ENCODE measurements around the gene AK2. TPM values are rescaled to one million over a fixed set of nuclear protein-coding genes. Genes with fewer than 3 reads are reported as not detected.

The AK2 gene
- total RNA-seq, 1 experiment from 2014 or later = 159 TPM

DNA sequence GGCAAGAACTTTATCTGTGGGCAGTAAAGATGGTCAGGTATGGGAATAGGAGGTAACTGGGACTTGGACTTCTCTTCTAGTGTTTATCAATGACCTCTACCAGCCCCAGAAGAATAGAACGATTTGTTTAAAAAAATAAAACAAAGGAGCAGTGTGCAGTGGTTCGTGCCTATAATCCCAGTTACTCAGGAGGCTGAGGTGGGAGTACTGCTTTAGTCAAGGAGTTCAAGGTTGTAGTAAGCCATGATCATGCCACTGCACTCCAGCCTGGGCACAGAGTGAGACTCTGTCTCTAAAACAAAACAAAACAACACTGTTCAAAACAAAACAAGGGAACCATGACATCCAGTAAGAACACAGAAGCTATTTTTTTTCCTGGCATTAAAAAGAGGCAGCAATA lies 76.3 kb downstream of the AK2 start:
- no peak overlapping the region for H3K56ac ChIP-seq (ENCODE audit: insufficient read length, low read depth, low read length)
- H3K4me1 Mint-ChIP-seq = peaks cover 19 to 20% of the 10 kb centered on the region in 2 experiments

More for the DNA sequence above, 76.3 kb downstream of the AK2 start:
- no peak overlapping the region for H3K4me2 ChIP-seq (ENCODE audit: insufficient read depth, insufficient read length, low read length)
- Mint-ChIP-seq H3K4me3 (no peak overlapping the region; a peak in 1 of 5 replicates), H3K27ac (no peak overlapping the region), H3K27me3 (ENCODE audit: low read depth) (peaks cover 5% of the 10 kb centered on the region), H3K36me3 (ENCODE audit: insufficient read depth in 1 of 3, low read depth in 3 of 3) (0 out of 7 replicates have a peak, but pooled peaks cover 0 to 3% (median 0%) of the 10 kb centered on the region in 3 experiments), H3K9me3 (0 out of 5 replicates have a peak, but pooled peaks cover 0 to 2% of the 10 kb centered on the region in 2 experiments)
- no peak overlapping the region for H2AK5ac ChIP-seq (ENCODE audit: insufficient read length, low read length)
- H3K27me3 ChIP-seq (ENCODE audit: insufficient read depth, low read length) = no peaks in the 10 kb centered on the region
- no peak overlapping the region for H2BK20ac ChIP-seq (ENCODE audit: low read depth, low read length, poor library complexity, severe bottlenecking)
- H3K9ac ChIP-seq (ENCODE audit: extremely low read depth, insufficient read length, low read length) = no peak overlapping the region
- H3K23ac ChIP-seq (ENCODE audit: insufficient read length, low read depth, low read length) = no peak overlapping the region
- no peak overlapping the region for H3K14ac ChIP-seq (ENCODE audit: insufficient read depth, low read length)
- H4K91ac ChIP-seq (ENCODE audit: insufficient read length, low read depth, low read length) = no peak overlapping the region
- H3K79me2 ChIP-seq (ENCODE audit: insufficient read depth, low read length) = peaks cover 2% of the 10 kb centered on the region; the same call in 1 of the 2 replicates
- peaks cover 4% of the 10 kb centered on the region; the same call in 1 of the 2 replicates for H3K4me1 ChIP-seq (ENCODE audit: insufficient read depth, low read length)
- no peak overlapping the region for H2BK15ac ChIP-seq (ENCODE audit: low read depth, low read length)
- no peak overlapping the region for H2BK12ac ChIP-seq (ENCODE audit: insufficient read length, low read depth, low read length)
- no peak overlapping the region for H3T11ph ChIP-seq (ENCODE audit: low read length)
- H3K79me1 ChIP-seq (ENCODE audit: insufficient read depth, low read depth, low read length, poor library complexity, severe bottlenecking) = no peaks in the 10 kb centered on the region
- no peak overlapping the region for H3K27ac ChIP-seq (ENCODE audit: insufficient read length, low read depth, low read length)
- no peaks in the 10 kb centered on the region for H4K20me1 ChIP-seq (ENCODE audit: control insufficient read depth, insufficient read depth, insufficient read length)
- H3K4ac ChIP-seq (ENCODE audit: low read depth, low read length) = no peak overlapping the region
- no peak for DNase-seq
- H4K5ac ChIP-seq (ENCODE audit: insufficient read length, low read depth, low read length) = no peak overlapping the region
- no CpG with 5 or more reads among the region's 2 CpGs for WGBS (ENCODE audit: extremely low coverage, insufficient read length, low lambda C conversion rate)
- H3K9me3 ChIP-seq (ENCODE audit: control insufficient read depth, low read depth, low read length) = no peaks in the 10 kb centered on the region
- H3K18ac ChIP-seq (ENCODE audit: insufficient read length, low read depth, low read length) = no peak overlapping the region
- TF ChIP-seq, protein P1, sequence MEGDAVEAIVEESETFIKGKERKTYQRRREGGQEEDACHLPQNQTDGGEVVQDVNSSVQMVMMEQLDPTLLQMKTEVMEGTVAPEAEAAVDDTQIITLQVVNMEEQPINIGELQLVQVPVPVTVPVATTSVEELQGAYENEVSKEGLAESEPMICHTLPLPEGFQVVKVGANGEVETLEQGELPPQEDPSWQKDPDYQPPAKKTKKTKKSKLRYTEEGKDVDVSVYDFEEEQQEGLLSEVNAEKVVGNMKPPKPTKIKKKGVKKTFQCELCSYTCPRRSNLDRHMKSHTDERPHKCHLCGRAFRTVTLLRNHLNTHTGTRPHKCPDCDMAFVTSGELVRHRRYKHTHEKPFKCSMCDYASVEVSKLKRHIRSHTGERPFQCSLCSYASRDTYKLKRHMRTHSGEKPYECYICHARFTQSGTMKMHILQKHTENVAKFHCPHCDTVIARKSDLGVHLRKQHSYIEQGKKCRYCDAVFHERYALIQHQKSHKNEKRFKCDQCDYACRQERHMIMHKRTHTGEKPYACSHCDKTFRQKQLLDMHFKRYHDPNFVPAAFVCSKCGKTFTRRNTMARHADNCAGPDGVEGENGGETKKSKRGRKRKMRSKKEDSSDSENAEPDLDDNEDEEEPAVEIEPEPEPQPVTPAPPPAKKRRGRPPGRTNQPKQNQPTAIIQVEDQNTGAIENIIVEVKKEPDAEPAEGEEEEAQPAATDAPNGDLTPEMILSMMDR (conservative IDR thresholded peaks at IDR 0.05) = no peak
- H2BK120ac ChIP-seq (ENCODE audit: low read depth, low read length, poor library complexity, severe bottlenecking) = no peak overlapping the region
- H2BK5ac ChIP-seq (ENCODE audit: insufficient read length, low read length) = no peak overlapping the region
- H4K8ac ChIP-seq (replicated peaks; ENCODE audit: insufficient read length, low read depth, low read length) = no peak overlapping the region
- no peak overlapping the region for H2AFZ ChIP-seq (ENCODE audit: low read length)
- H3K23me2 ChIP-seq (ENCODE audit: insufficient read length, low read depth, low read length, poor library complexity, severe bottlenecking) = no peaks in the 10 kb centered on the region
